GM12878 (cell line): Measurements from ENCODE around the gene ZBTB44.

Source experiments
- CTCF ChIP-seq, 3 experiments: IDR thresholded peaks in 2 of 3; conservative IDR thresholded peaks in 1 of 3; 2 replicates each; pipeline ENCODE4 v1.5.1; 2011; ENCODE audit warnings: low read depth in 3 of 3, low read length in 3 of 3, mild to moderate bottlenecking in 3 of 3, control low read depth in 2 of 3, moderate library complexity in 2 of 3, inconsistent platforms in 1 of 3, mixed read lengths in 1 of 3; ENCODE audit not compliant: control insufficient read depth in 2 of 3, insufficient read depth in 1 of 3; ENCODE audit errors: extremely low read depth in 1 of 3
- EZH2 ChIP-seq: IDR thresholded peaks from 2 replicates; pipeline ENCODE4 v1.6.1; 2012; ENCODE audit warnings: low read depth, mild to moderate bottlenecking, control low read depth, inconsistent platforms, low read length, borderline replicate concordance; ENCODE audit not compliant: control insufficient read depth
- IKZF2 ChIP-seq, 2 experiments: fragments of 450-650 bp; IDR thresholded peaks; 2 replicates each; pipeline ENCODE4 v1.6.1; 2017; ENCODE audit warnings: mild to moderate bottlenecking in 2 of 2, moderate library complexity in 2 of 2
- RBBP5 ChIP-seq: fragments of 200-600 bp; sonication (generic); conservative IDR thresholded peaks from 2 replicates; pipeline ENCODE4 v1.6.1; 2016
- RELA ChIP-seq: fragments of 450-650 bp; IDR thresholded peaks from 2 replicates; pipeline ENCODE4 v1.8.0; 2014; ENCODE audit warnings: borderline replicate concordance; ENCODE audit not compliant: partially characterized antibody
- REST ChIP-seq: IDR thresholded peaks from 2 replicates; pipeline ENCODE4 v1.6.1; 2012; ENCODE audit warnings: mild to moderate bottlenecking, low read depth, low read length

- TF ChIP-seq IKZF2 (IDR thresholded peaks at IDR 0.05) (no peak), REST (no peak), CTCF (IDR thresholded peaks at IDR 0.05 in 2 of 3, conservative IDR thresholded peaks at IDR 0.05 in 1 of 3; ENCODE audit: control insufficient read depth in 2 of 3, extremely low read depth in 1 of 3, insufficient read depth in 1 of 3, low read depth in 3 of 3, low read length in 3 of 3) (no peak), RELA (no peak), EZH2 (no peak), RBBP5 (no peak)
Observed at GRCh38 chr11:130314184-130314749, 450 bp downstream of the ZBTB44 start.
